Activated CD4-positive, alpha-beta T cell treated with anti-CD3 and anti-CD28 coated beads for 4 hours (primary cell): ENCODE results near the gene N4BP2L2.

Experiments
- DNase-seq, 2 donors: peaks; one replicate each; pipeline ENCODE4 v3.0.0-alpha.2; 2020

The N4BP2L2 gene

DNA sequence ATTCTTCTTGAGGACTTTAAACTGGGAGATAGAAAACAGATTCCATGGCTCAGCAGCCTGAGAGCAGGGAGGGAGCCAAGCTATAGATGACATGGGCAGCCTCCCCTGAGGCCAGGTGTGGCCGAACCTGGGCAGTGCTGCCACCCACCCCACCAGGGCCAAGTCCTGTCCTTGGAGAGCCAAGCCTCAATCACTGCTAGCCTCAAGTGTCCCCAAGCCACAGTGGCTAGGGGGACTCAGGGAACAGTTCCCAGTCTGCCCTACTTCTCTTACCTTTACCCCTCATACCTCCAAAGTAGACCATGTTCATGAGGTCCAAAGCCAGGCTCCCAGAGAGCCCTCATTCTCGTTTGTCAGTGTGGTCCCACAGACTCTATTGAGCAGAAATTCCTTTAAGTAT, 118.7 kb downstream of the N4BP2L2 start:
- DNase-seq = no peak

DNA sequence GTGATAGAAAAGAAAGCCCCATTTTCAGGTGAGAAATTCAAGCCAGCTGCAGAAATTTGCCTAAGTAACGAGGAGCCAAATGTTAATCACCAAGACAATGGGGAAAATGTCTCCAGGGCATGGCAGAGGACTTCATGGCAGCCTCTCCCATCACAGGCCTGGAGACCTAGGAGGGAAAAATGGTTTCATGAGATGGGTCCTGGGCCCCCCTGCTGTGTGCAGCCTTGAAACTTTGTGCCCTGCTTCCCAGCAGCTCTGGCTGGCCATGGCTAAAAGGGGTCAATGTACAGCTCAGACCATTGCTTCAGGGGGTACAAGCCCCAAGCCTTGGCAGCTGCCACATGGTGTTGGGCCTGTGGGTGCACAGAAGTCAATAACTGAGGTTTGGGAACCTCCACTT, 120.6 kb downstream of the N4BP2L2 start:
- DNase-seq = no peak

DNA sequence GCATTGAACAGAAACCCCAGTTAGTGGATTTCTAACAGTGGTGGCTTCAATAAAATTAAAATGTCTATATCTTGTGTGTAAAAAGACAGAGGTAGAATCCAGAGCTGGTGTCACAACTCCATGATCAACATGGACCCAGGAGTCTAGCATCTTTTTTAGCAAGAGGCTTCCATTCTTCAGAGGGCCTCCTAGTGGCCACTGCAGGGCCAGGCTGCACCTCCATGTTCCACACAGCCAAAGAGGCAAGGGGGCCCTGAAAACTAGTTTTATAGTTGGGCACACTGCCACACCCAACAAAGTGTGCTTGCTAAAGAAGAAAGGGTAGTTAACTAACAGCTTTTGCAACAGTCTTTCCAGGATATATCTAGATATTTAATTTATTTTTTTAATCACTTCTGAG, 123.6 kb downstream of the N4BP2L2 start:
- DNase-seq = no peak

DNA sequence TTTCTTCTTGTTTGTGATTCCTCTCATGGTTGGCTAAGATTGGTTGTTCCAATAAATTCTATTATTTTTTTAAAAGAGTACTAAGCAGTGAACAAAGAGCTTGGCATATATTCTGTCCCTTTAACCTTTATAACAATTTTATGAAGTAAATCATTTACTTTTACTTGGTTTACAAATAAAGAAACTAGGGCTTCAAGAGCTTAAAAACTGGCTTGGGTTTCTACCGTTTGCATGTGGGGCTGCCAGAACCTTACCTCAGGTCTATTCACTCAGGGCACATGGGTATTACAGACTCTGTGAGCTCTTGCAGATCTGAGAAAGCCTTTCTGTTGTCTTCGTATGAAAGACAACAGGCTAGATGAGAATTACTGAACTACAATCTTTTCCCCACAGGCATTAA, 124.0 kb downstream of the N4BP2L2 start:
- DNase-seq = no peak

DNA sequence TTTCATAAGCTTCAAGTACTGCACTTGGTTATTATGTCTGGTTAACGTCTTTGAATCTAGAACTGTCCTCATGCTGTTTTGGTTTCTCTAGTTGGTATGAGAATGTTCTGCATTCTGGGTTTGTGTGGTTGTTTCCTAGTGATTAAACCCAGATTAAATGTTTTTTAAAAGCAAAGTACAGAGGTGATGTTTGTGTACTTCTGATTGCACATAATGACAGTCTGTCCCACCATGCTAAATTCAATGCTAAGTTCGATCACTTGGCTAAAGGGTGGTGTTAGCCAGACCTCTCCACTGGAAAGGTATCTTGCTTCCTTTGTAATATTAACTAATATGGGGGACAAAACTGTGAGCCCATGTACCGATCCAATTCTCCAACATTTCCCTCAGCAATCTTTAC, 125.3 kb downstream of the N4BP2L2 start:
- DNase-seq = no peak

DNA sequence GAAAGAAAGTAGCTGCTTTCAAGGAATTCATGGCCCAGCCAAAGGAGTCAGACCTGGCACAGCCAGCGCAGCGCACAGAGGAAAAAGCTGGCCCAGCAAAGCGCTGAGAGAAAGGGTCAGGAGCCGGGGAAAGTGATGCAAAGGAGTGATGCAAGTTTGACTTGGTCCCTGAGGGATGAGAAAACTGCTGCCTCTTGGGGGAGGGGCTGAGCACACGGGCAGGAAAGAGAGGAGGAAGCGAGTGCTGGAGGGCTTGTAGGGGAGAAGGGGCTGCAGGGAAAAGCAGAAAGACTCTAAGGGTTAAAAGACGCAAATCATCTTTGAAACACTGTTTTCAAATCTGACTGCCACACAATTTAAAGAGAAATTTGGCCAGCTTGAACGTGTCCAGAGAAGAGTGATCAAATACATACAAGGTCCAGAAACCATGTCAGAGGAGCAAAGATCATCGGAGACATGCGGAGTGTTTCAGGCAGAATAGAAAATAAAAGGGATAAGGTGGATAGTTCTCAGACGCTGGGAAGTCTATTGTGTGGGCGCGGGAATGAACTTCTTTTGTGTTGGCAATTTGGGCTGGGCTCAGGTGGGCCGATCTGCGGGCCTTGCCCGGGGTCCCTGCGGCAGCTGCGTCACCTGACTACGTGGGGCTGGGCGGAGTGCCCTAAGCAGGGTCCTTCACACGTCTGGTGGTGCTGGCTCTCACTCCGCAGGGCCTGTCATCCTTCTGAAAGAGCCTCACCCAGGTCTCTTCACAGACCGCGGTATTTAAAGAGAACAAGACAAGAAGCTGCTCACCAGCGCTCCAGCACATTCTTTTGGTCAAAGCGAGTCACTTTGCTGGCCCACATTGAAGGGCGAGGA, 128.8 kb downstream of the N4BP2L2 start:
- no peak for DNase-seq

DNA sequence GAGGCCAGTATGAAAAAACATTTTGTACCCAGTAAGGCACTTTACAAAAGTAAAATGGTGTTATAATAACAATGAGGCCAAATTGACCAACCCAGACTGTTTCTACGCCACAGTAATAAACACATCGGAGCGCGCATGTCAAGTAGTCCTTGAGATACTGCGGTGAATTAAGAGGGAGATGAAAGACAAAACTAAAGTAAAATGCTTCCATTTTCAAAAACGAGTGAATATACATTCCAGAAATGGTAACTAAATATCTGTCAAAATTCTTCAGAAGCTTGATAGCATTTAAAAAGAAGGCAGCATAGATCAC, 129.6 kb downstream of the N4BP2L2 start:
- no peak for DNase-seq

DNA sequence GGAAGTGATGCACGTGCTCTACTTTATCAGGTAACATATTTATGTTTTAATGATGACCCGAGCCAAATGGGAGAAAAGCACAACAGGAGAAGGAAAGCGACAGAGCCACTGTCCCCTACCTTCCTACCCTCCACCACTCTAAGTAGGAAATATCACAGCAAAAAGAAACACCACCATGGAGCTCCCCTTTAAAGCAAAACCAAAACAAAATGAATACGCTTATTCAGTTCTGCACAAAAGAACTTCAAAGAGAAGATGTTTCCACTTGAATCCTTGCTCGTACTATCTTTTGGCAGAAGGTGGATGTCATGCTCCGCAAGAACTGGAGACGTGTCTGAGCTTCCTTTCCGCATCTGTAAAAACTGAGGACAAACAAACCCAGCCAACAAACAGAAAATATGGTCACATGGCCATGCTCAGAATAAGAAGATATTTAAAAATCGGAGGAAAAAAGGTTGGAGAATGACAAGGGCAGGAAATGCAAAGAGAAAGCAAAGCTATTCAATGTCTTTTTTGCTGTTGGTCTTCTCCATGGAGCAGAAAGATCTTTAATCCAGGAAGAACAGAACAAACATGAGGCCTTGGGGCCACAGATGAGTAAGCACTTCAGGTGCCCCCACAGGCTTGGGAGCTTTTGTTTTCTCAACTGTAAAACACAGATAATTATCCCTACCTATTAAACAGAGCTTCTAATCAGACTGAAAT, 130.1 kb downstream of the N4BP2L2 start:
- no peak for DNase-seq

DNA sequence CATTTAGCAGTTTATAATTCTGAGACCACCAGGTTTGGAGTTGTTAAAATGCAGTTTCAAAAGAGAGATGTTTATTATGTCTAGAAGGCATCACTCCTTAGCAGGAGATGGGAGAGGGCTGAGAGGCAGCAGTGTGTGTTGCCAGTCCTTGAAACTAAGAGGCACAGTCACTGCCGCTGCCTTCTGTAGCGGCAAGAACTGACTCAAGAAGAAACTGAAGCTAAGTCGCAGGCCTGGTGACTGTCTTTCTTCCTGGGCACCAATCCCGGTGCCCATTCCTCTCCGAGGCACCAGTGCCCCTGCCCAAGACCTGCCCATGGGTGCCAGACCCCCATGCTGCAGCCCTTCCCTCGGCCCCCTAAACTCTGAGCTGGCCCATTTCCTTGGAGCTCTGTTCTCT, 130.7 kb downstream of the N4BP2L2 start:
- DNase-seq = no peak

DNA sequence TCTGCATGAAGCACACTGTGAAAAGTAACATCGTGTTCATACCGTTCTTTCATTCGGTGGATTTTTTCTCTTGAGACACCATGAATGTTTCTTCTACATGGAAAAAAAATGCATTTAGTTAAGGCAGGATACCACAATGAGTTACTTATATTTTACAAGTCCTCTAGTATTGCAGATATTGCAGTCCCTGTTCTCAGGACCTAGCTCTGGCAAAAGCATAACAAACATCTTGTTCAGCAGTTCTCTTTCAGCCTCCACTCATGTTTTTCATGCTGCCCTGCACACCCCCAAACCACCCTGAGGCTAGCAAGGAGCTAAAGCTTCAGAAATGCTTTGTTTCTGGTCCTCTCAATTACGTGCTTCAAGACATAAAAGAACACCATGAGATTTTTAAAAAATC, 135.5 kb downstream of the N4BP2L2 start:
- DNase-seq = no peak

DNA sequence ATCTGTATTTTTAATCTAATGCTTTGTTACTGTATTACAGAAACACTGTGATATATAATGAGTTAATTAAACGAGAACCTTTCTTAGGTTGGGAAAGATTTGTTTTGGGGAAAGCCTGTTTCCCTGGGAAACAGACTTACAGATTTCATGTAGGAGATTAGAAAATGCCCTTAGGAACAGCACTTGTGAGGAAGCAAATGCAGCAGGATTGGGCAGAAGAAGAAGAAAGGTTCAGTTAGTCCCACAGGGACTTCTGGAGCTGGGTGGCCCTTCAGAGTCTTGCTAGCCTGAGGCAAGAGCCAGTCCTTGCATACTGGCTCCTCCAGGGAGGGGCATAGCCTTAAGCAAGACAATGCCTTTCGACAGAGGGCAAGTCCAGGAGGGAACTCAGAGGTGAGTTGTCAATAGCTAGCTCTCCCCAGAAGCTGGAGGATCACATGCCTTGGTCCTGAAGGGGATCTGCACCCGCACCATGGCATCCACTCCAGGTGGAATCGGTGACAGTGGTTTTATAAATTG, 147.4 kb downstream of the N4BP2L2 start:
- no peak for DNase-seq

DNA sequence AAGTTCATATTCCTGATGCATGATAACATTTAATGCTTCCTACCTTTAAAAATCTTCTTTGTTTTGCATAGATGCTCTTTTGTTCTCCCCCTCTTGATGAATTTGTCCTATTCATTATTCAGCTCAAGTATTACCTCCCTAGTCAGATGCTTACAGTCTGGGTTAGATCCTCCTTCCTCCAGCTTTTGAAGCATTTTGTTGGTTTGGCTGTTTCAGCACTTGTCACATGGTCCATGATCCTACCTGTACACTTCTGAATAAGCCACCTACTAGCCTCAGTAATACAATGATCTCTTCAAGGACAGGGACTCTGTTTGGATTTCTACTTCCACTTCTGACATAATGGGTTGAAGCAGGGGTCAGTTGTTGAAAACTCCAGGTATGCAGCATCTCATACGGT, 148.1 kb downstream of the N4BP2L2 start:
- no peak for DNase-seq

DNA sequence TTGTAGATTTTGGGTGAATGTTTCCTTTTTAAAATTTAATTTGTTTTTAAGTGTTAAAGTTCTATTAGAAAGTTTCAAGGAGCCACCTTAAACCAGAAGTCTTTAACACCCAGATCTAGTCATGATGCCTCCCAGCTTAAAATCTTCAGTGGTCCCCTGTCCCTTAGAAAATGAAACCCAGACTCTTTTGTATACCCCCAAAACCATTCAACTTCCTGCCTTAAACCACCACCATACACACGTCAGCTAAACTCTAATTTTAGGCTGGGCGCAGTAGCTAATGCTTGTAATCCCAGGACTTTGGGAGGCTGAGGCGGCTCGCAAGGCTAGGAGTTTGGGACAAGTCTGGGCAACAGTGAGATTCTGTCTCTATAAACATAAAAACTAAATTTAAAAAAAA, 148.5 kb downstream of the N4BP2L2 start:
- no peak for DNase-seq

DNA sequence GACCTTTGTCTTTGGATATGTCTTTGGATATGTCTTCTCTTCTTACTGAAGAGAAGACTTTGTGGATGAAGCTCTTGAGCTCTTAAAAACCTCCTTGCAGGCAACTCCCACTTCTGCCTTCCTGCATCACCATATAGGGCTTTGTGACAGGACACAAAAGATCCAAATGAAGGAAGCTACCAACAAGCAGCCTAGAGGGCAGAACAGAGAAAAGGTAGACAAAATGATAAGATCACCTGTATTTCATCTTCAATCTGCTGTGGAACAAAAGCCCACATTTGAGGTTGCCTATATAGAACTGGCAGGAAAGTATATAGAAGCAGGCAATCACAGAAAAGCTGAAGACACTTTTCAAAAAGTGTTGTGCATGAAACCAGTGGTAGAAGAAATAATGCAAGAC, 153.2 kb downstream of the N4BP2L2 start:
- DNase-seq = no peak

DNA sequence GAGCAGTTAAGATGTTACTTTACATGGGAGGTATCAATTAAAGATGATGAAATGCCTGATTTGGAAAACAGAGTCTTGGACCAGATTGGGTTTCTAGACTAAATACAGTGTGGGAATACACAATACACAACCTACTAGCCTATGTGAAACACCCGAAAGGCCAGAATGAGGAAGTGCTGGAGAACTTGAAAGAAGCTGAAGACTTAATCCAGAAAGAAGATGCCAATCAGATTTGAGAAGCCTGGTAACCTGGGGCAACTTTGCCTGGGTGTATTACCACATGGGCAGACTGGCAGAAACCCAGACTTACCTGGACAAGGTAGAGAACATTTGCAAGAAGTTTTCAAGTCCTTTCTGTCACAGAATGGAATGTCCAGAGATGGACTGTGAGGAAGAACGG, 153.9 kb downstream of the N4BP2L2 start:
- DNase-seq = no peak

DNA sequence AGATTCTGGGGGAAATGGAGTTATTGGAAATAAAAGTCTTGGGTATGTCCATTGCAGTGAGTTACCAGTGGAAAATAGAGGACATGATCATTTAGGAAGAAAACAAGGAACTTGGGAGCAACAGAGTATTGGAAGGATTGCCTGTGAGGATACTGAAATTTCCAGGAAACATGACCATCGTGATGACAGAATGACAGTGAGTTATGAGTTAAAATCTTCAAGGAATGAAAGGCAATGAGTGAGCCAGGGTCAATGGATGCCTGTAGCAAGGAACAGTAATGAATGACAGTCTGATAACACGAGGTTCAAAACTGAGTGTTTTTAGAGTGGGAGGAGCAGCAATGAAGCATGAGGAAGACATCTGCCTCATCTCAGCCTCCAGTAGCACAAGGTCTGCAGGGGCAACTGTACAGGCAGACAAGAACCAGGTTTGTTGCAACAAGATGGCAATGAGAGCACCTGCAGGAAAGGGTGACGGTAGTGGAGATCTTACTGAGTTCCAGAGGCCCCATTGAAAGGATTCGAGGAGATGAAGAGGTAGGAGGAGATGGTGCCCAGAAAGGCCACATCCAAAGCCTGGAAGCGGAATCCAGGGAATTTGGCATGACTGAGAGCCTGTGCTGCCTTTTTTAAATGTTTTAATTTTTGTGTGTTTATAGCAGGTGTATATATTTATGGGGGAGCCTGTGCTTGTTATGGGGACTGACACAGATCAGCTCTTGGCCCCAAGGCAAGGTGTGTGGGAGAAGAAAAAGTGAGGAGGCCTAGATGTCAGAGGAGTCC, 154.6 kb downstream of the N4BP2L2 start:
- DNase-seq = no peak
